Retinal pigment epithelial cell (primary cell): ENCODE measurements around the gene SYT13.

Experiments
- DNase-seq: peaks from one replicate; pipeline ENCODE4 v3.0.0-alpha.2; 2010; ENCODE audit warnings: low read depth
- H3K4me3 ChIP-seq: 2 replicates; pipeline ENCODE4 v1.5.1; 2011; ENCODE audit warnings: mild to moderate bottlenecking, low read length, control low read depth, moderate library complexity
- CTCF ChIP-seq: conservative IDR thresholded peaks from 2 replicates; pipeline ENCODE4 v1.5.1; 2011; ENCODE audit warnings: low read depth, low read length, control low read depth, inconsistent platforms

The SYT13 gene

GRCh38 chr11:45209891-45210699, 76.0 kb downstream of the SYT13 start:
- no peak overlapping the region for H3K4me3 ChIP-seq
- no peak for DNase-seq
- TF ChIP-seq CTCF, result no peak

GRCh38 chr11:45209000-45209879, 76.9 kb downstream of the SYT13 start:
- DNase-seq, result no peak
- TF ChIP-seq CTCF, result no peak
- no peak overlapping the region for H3K4me3 ChIP-seq

- TF ChIP-seq CTCF, result no peak
- no peak for DNase-seq
Observed at GRCh38 chr11:45208135-45208534, 78.0 kb downstream of the SYT13 start.

GRCh38 chr11:45205978-45206377, 80.2 kb downstream of the SYT13 start:
- no peak for TF ChIP-seq CTCF
- no peak for DNase-seq
- H3K4me3 ChIP-seq, result no peak overlapping the region

More at GRCh38 chr11:45208135-45208534, 78.0 kb downstream of the SYT13 start:
- no peak overlapping the region for H3K4me3 ChIP-seq

GRCh38 chr11:45204761-45205160, 81.4 kb downstream of the SYT13 start:
- DNase-seq, result no peak
- H3K4me3 ChIP-seq, result no peak overlapping the region
- no peak for TF ChIP-seq CTCF

GRCh38 chr11:45193695-45194094, 92.4 kb downstream of the SYT13 start:
- no peak for TF ChIP-seq CTCF

More at GRCh38 chr11:45193695-45194094, 92.4 kb downstream of the SYT13 start:
- no peak overlapping the region for H3K4me3 ChIP-seq
- no peak for DNase-seq
